Nephron (organoid): ENCODE measurements around the gene BRCC3.

Experiments used
- H3K27ac Mint-ChIP-seq, 3 experiments: 2 replicates each; pipeline ENCODE4 v1.8.0; 2020; ENCODE audit warnings: mixed read lengths in 3 of 3, mild to moderate bottlenecking in 2 of 3, moderate library complexity in 1 of 3
- H3K27me3 Mint-ChIP-seq: 2 replicates; pipeline ENCODE4 v1.8.0; 2021; ENCODE audit warnings: low read depth, mild to moderate bottlenecking, moderate library complexity, mixed read lengths
- H3K36me3 Mint-ChIP-seq: 2 replicates; pipeline ENCODE4 v1.8.0; 2020; ENCODE audit warnings: low read depth, mixed read lengths
- H3K4me1 Mint-ChIP-seq: 2 replicates; pipeline ENCODE4 v1.8.0; 2020; ENCODE audit warnings: mixed read lengths
- H3K4me3 Mint-ChIP-seq, 3 experiments: 2 replicates each; pipeline ENCODE4 v1.8.0; 2020; ENCODE audit warnings: mild to moderate bottlenecking in 3 of 3, mixed read lengths in 3 of 3, moderate library complexity in 2 of 3
- H3K9me3 Mint-ChIP-seq: 2 replicates; pipeline ENCODE4 v1.8.0; 2020; ENCODE audit warnings: mixed read lengths
- TF ChIP-seq, protein P1 (sequence below), 3 experiments: fragments of 200-600 bp; sonication (generic); IDR thresholded peaks; one replicate each; pipeline ENCODE4 v1.5.0; 2021; ENCODE audit warnings: antibody characterized with exemption in 3 of 3; ENCODE audit not compliant: unreplicated experiment in 3 of 3

BRCC3 gene

DNA sequence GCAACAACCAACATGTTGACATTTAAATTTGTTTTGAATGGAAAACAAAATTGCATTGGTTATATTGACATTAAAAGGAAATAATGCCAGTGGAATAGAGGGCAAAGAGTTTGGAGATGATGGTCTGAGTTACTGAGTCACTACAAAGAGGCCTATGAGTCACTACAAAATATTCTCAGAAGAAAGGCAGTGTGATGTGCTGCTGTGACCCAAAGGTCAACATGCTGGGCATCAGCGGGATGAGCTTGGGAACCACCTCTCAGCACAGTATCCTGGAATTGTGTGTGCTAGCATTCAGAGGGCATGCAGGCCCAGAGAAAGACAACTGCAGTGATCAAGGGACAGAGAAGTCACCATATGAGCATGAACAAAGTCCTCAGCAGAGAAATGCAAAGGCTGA lies 3.1 kb upstream of the BRCC3 start:
- peak overlapping the region in 2 of 3 experiments; percentile 36 to 64 for H3K4me3 Mint-ChIP-seq
- peaks cover 3% of the 10 kb centered on the region for H3K36me3 Mint-ChIP-seq
- peaks cover 7% of the 10 kb centered on the region for H3K9me3 Mint-ChIP-seq
- H3K4me1 Mint-ChIP-seq: peaks cover 13% of the 10 kb centered on the region
- TF ChIP-seq, protein P1, sequence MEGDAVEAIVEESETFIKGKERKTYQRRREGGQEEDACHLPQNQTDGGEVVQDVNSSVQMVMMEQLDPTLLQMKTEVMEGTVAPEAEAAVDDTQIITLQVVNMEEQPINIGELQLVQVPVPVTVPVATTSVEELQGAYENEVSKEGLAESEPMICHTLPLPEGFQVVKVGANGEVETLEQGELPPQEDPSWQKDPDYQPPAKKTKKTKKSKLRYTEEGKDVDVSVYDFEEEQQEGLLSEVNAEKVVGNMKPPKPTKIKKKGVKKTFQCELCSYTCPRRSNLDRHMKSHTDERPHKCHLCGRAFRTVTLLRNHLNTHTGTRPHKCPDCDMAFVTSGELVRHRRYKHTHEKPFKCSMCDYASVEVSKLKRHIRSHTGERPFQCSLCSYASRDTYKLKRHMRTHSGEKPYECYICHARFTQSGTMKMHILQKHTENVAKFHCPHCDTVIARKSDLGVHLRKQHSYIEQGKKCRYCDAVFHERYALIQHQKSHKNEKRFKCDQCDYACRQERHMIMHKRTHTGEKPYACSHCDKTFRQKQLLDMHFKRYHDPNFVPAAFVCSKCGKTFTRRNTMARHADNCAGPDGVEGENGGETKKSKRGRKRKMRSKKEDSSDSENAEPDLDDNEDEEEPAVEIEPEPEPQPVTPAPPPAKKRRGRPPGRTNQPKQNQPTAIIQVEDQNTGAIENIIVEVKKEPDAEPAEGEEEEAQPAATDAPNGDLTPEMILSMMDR (IDR thresholded peaks at IDR 0.05; ENCODE audit: unreplicated experiment in 3 of 3): no peak
- no peak overlapping the region for H3K27ac Mint-ChIP-seq
- no peaks in the 10 kb centered on the region for H3K27me3 Mint-ChIP-seq

GRCh38 chrX:155069414-155069813 lies 1.9 kb upstream of the BRCC3 start:
- no peaks in the 10 kb centered on the region for H3K27me3 Mint-ChIP-seq
- no peak overlapping the region for H3K27ac Mint-ChIP-seq
- TF ChIP-seq, protein P1 (IDR thresholded peaks at IDR 0.05; ENCODE audit: unreplicated experiment in 3 of 3): no peak
- H3K4me3 Mint-ChIP-seq: peak overlapping the region; percentile 73 to 85 (median 83)
- peaks cover 14% of the 10 kb centered on the region for H3K36me3 Mint-ChIP-seq
- peaks cover 7% of the 10 kb centered on the region for H3K9me3 Mint-ChIP-seq
- H3K4me1 Mint-ChIP-seq: peaks cover 22% of the 10 kb centered on the region

- H3K4me1 Mint-ChIP-seq: peaks cover 22% of the 10 kb centered on the region
- peaks cover 14% of the 10 kb centered on the region for H3K36me3 Mint-ChIP-seq
- H3K9me3 Mint-ChIP-seq: peaks cover 7% of the 10 kb centered on the region
- H3K27me3 Mint-ChIP-seq: no peaks in the 10 kb centered on the region
- H3K4me3 Mint-ChIP-seq: peak overlapping the region; percentile 73 to 85 (median 83)
- peak overlapping the region; percentile 54 to 63 (median 56) for H3K27ac Mint-ChIP-seq
- TF ChIP-seq, protein P1 (IDR thresholded peaks at IDR 0.05; ENCODE audit: unreplicated experiment in 3 of 3): no peak
Observed at GRCh38 chrX:155070038-155070437, 1.3 kb upstream of the BRCC3 start.

DNA sequence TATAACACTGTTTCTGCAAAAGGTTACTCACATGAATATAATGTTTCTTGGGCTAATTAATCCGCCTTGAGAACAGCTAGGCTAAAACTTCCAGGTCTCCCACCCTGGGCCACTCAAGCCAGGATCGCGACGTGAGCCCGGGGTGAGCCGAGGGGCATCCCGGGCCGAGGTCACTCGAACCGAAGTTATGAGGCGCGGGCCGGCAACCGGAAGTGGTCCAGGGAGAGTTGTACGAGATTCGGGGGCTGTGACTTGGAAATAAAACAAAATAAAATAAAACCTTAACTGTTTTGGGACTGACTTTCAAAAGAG lies 689 bp upstream of the BRCC3 start:
- TF ChIP-seq, protein P1 (IDR thresholded peaks at IDR 0.05; ENCODE audit: unreplicated experiment in 3 of 3): no peak
- H3K4me1 Mint-ChIP-seq: peaks cover 22% of the 10 kb centered on the region
- H3K4me3 Mint-ChIP-seq: peak overlapping the region; percentile 73 to 85 (median 83)
- peak overlapping the region; percentile 54 to 63 (median 56) for H3K27ac Mint-ChIP-seq
- peaks cover 7% of the 10 kb centered on the region for H3K9me3 Mint-ChIP-seq
- no peaks in the 10 kb centered on the region for H3K27me3 Mint-ChIP-seq
- peaks cover 20% of the 10 kb centered on the region for H3K36me3 Mint-ChIP-seq

- Mint-ChIP-seq H3K4me1 (peaks cover 22% of the 10 kb centered on the region), H3K36me3 (peaks cover 24% of the 10 kb centered on the region), H3K27me3 (no peaks in the 10 kb centered on the region), H3K9me3 (peaks cover 7% of the 10 kb centered on the region), H3K27ac (peak overlapping the region; percentile 58 to 93 (median 91)), H3K4me3 (peak overlapping the region; percentile 94 to 95 (median 94))
- TF ChIP-seq, protein P1 (IDR thresholded peaks at IDR 0.05; ENCODE audit: unreplicated experiment in 3 of 3): no peak
Observed at GRCh38 chrX:155071694-155072280, 479 bp downstream of the BRCC3 start.

DNA sequence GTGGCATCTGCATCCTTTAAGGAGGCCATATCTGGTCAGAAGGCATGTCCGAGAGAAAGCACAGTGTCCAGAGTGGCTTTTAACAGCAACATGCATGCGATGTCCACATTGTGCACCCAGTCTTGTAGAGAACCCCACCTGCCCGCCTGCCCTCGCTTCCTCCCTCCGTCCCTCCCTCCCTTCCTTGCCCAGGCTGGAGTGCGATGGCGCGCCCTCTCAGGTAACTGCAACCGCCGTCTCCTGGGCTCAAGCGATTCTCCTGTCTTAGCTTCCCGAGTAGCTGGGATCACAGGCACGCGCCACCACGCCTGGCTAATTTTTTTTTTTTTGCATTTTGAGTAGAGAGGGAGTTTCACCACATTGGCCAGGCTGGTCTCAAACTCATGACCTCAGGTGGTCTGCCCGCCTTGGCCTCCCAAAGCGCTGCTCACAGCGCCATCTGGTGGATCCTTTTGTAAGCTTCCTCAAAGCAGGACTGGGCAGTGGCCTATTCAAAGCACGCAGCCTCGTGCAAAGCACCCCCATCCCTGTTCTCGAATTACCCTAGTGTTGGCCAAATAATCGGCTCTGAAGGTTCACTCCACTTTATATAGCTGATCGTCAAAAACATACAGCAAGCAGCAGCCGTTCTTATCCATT lies 15.0 kb downstream of the BRCC3 start:
- no peak overlapping the region for H3K27ac Mint-ChIP-seq

More for the DNA sequence above, 15.0 kb downstream of the BRCC3 start:
- H3K9me3 Mint-ChIP-seq: peaks cover 5% of the 10 kb centered on the region
- no peak overlapping the region for H3K4me3 Mint-ChIP-seq
- H3K27me3 Mint-ChIP-seq: no peaks in the 10 kb centered on the region
- TF ChIP-seq, protein P1 (IDR thresholded peaks at IDR 0.05; ENCODE audit: unreplicated experiment in 3 of 3): peak; percentile 13 to 23 (median 17)
- no peaks in the 10 kb centered on the region for H3K4me1 Mint-ChIP-seq
- peaks cover 33% of the 10 kb centered on the region for H3K36me3 Mint-ChIP-seq
